ENCODE results near the gene TBC1D5. TPM values are rescaled to one million over a fixed set of nuclear protein-coding genes. Genes with fewer than 3 reads are reported as not detected.

Gene TBC1D5
- total RNA-seq, 2 experiments from 2014 or later, result 48.4 to 55.2 TPM

GRCh38 chr3:17183951-17184550 lies 558.4 kb downstream of the TBC1D5 start:
- H3K9me3 Mint-ChIP-seq, result no peaks in the 10 kb centered on the region
- no peaks in the 10 kb centered on the region for H3K27me3 Mint-ChIP-seq
- peaks cover 28% of the 10 kb centered on the region for H3K4me1 Mint-ChIP-seq
- peaks cover 24% of the 10 kb centered on the region for H3K36me3 Mint-ChIP-seq (ENCODE audit: low read depth)
- no peak overlapping the region for H3K27ac Mint-ChIP-seq
- no peak for DNase-seq
- CTCF ChIA-PET, result interaction anchor here (0.8 to 1.3 kb wide), 2 partner anchors 15 to 32 kb away, joined by 3 read pairs; no protein-coding TSS in a partner anchor
- POLR2A ChIA-PET, result no interaction called here
- H3K4me3 Mint-ChIP-seq, result no peak overlapping the region

GRCh38 chr3:17182166-17182565 lies 560.3 kb downstream of the TBC1D5 start:
- ChIA-PET CTCF (interaction anchor here (0.6 to 1.3 kb wide), 4 partner anchors 12 to 1476 kb away, joined by 3 to 6 read pairs (median 4); no protein-coding TSS in a partner anchor), POLR2A (no interaction called here)
- no peaks in the 10 kb centered on the region for H3K27me3 Mint-ChIP-seq
- H3K27ac Mint-ChIP-seq, result no peak overlapping the region
- peaks cover 31% of the 10 kb centered on the region for H3K36me3 Mint-ChIP-seq (ENCODE audit: low read depth)
- DNase-seq, result no peak
- H3K9me3 Mint-ChIP-seq, result no peaks in the 10 kb centered on the region
- H3K4me3 Mint-ChIP-seq, result no peak overlapping the region
- H3K4me1 Mint-ChIP-seq, result peaks cover 28% of the 10 kb centered on the region

GRCh38 chr3:17181413-17181907 lies 561.0 kb downstream of the TBC1D5 start:
- H3K36me3 Mint-ChIP-seq (ENCODE audit: low read depth), result peaks cover 31% of the 10 kb centered on the region
- no peaks in the 10 kb centered on the region for H3K27me3 Mint-ChIP-seq
- no peak overlapping the region for H3K4me3 Mint-ChIP-seq
- POLR2A ChIA-PET, result no interaction called here
- CTCF ChIA-PET, result interaction anchor here (0.6 kb wide), 1 partner anchor 1477 kb away, joined by 6 read pairs; no protein-coding TSS in a partner anchor
- H3K4me1 Mint-ChIP-seq, result peaks cover 28% of the 10 kb centered on the region
- no peak overlapping the region for H3K27ac Mint-ChIP-seq
- H3K9me3 Mint-ChIP-seq, result no peaks in the 10 kb centered on the region
- no peak for DNase-seq

- ChIA-PET POLR2A (no interaction called here), CTCF (interaction anchor here (1.7 kb wide), 1 partner anchor 9 kb away, joined by 4 read pairs; no protein-coding TSS in a partner anchor)
- Mint-ChIP-seq H3K4me3 (no peak overlapping the region), H3K27me3 (no peaks in the 10 kb centered on the region), H3K27ac (peak overlapping the region; percentile 41), H3K36me3 (ENCODE audit: low read depth) (peaks cover 29% of the 10 kb centered on the region), H3K9me3 (no peaks in the 10 kb centered on the region), H3K4me1 (peaks cover 28% of the 10 kb centered on the region)
- DNase-seq, result no peak
Observed at GRCh38 chr3:17179381-17180205, 562.8 kb downstream of the TBC1D5 start.

- DNase-seq, result no peak
- Mint-ChIP-seq H3K4me1 (peaks cover 10% of the 10 kb centered on the region), H3K9me3 (no peaks in the 10 kb centered on the region), H3K36me3 (ENCODE audit: low read depth) (peaks cover 30% of the 10 kb centered on the region), H3K27me3 (no peaks in the 10 kb centered on the region), H3K4me3 (no peak overlapping the region), H3K27ac (no peak overlapping the region)
- ChIA-PET CTCF (interaction anchor here (0.6 to 1.9 kb wide), 6 partner anchors 9 to 55 kb away, joined by 3 to 6 read pairs (median 4); no protein-coding TSS in a partner anchor), POLR2A (no interaction called here)
Observed at GRCh38 chr3:17176757-17177156, 565.7 kb downstream of the TBC1D5 start.

- no peak for DNase-seq
- H3K27ac Mint-ChIP-seq, result no peak overlapping the region
- no peaks in the 10 kb centered on the region for H3K27me3 Mint-ChIP-seq
- no peaks in the 10 kb centered on the region for H3K9me3 Mint-ChIP-seq
- POLR2A ChIA-PET, result interaction anchor here (0.6 kb wide), 1 partner anchor 304 kb away, joined by 3 read pairs; no protein-coding TSS in a partner anchor
- peaks cover 26% of the 10 kb centered on the region for H3K36me3 Mint-ChIP-seq (ENCODE audit: low read depth)
- H3K4me1 Mint-ChIP-seq, result peaks cover 5% of the 10 kb centered on the region
- CTCF ChIA-PET, result interaction anchor here (1.0 to 1.9 kb wide), 2 partner anchors 13 to 19 kb away, joined by 3 to 5 read pairs; no protein-coding TSS in a partner anchor
- H3K4me3 Mint-ChIP-seq, result no peak overlapping the region
Observed at GRCh38 chr3:17175187-17175807, 567.1 kb downstream of the TBC1D5 start.

GRCh38 chr3:17166369-17166768 lies 576.1 kb downstream of the TBC1D5 start:
- Mint-ChIP-seq H3K4me1 (peaks cover 2% of the 10 kb centered on the region), H3K27me3 (no peaks in the 10 kb centered on the region), H3K9me3 (no peaks in the 10 kb centered on the region), H3K4me3 (no peak overlapping the region), H3K36me3 (ENCODE audit: low read depth) (peaks cover 29% of the 10 kb centered on the region), H3K27ac (no peak overlapping the region)
- ChIA-PET POLR2A (no interaction called here), CTCF (interaction anchor here (0.6 to 1.0 kb wide), 3 partner anchors 15 to 1954 kb away, joined by 3 to 5 read pairs (median 3); no protein-coding TSS in a partner anchor)
- no peak for DNase-seq

GRCh38 chr3:17162116-17162515 lies 580.3 kb downstream of the TBC1D5 start:
- Mint-ChIP-seq H3K9me3 (no peaks in the 10 kb centered on the region), H3K4me1 (peaks cover 11% of the 10 kb centered on the region), H3K36me3 (ENCODE audit: low read depth) (peaks cover 44% of the 10 kb centered on the region), H3K4me3 (no peak overlapping the region), H3K27ac (no peak overlapping the region), H3K27me3 (no peaks in the 10 kb centered on the region)
- DNase-seq, result no peak
- CTCF ChIA-PET, result interaction anchor here (0.6 to 2.0 kb wide), 7 partner anchors 8 to 517 kb away, joined by 3 to 6 read pairs (median 4); no protein-coding TSS in a partner anchor
- POLR2A ChIA-PET, result no interaction called here

- Mint-ChIP-seq H3K36me3 (ENCODE audit: low read depth) (peaks cover 42% of the 10 kb centered on the region), H3K4me1 (peaks cover 18% of the 10 kb centered on the region), H3K9me3 (no peaks in the 10 kb centered on the region)
Observed at GRCh38 chr3:17160597-17160996, 581.8 kb downstream of the TBC1D5 start.

GRCh38 chr3:17158941-17159682 lies 583.3 kb downstream of the TBC1D5 start:
- POLR2A ChIA-PET, result no interaction called here

More at GRCh38 chr3:17160597-17160996, 581.8 kb downstream of the TBC1D5 start:
- CTCF ChIA-PET, result interaction anchor here (0.6 to 2.0 kb wide), 2 partner anchors 9 to 332 kb away, joined by 3 to 5 read pairs; no protein-coding TSS in a partner anchor
- POLR2A ChIA-PET, result no interaction called here
- Mint-ChIP-seq H3K4me3 (no peak overlapping the region), H3K27ac (no peak overlapping the region), H3K27me3 (no peaks in the 10 kb centered on the region)
- no peak for DNase-seq

GRCh38 chr3:17157713-17158112 lies 584.7 kb downstream of the TBC1D5 start:
- H3K27ac Mint-ChIP-seq, result no peak overlapping the region
- ChIA-PET POLR2A (no interaction called here), CTCF (interaction anchor here (0.6 to 1.0 kb wide), 3 partner anchors 24 to 273 kb away, joined by 3 read pairs; partner anchors contain the start of gene PLCL2)
- peaks cover 55% of the 10 kb centered on the region for H3K36me3 Mint-ChIP-seq (ENCODE audit: low read depth)
- H3K9me3 Mint-ChIP-seq, result peaks cover 15% of the 10 kb centered on the region
- no peak for DNase-seq
- no peak overlapping the region for H3K4me3 Mint-ChIP-seq
- no peaks in the 10 kb centered on the region for H3K27me3 Mint-ChIP-seq
- peaks cover 35% of the 10 kb centered on the region for H3K4me1 Mint-ChIP-seq

More at GRCh38 chr3:17158941-17159682, 583.3 kb downstream of the TBC1D5 start:
- no peak for DNase-seq
- Mint-ChIP-seq H3K27ac (peak overlapping the region; percentile 34), H3K27me3 (no peaks in the 10 kb centered on the region), H3K36me3 (ENCODE audit: low read depth) (peaks cover 54% of the 10 kb centered on the region), H3K4me1 (peaks cover 25% of the 10 kb centered on the region), H3K4me3 (no peak overlapping the region), H3K9me3 (peaks cover 3% of the 10 kb centered on the region)
- CTCF ChIA-PET, result interaction anchor here (0.7 to 1.0 kb wide), 3 partner anchors 14 to 274 kb away, joined by 3 read pairs; partner anchors contain the start of gene PLCL2

- POLR2A ChIA-PET, result no interaction called here
- Mint-ChIP-seq H3K9me3 (peaks cover 17% of the 10 kb centered on the region), H3K27me3 (no peaks in the 10 kb centered on the region), H3K4me3 (no peak overlapping the region), H3K4me1 (peaks cover 44% of the 10 kb centered on the region), H3K27ac (no peak overlapping the region), H3K36me3 (ENCODE audit: low read depth) (peaks cover 55% of the 10 kb centered on the region)
- no peak for DNase-seq
- CTCF ChIA-PET, result interaction anchor here (0.8 to 1.4 kb wide), 2 partner anchors 23 to 32 kb away, joined by 3 to 4 read pairs; no protein-coding TSS in a partner anchor
Observed at GRCh38 chr3:17156864-17157263, 585.6 kb downstream of the TBC1D5 start.
